Mesangial cell (primary cell): ENCODE measurements around the gene ZBTB8B. TPM values are rescaled to one million over a fixed set of nuclear protein-coding genes. Genes with fewer than 3 reads are reported as not detected.

ENCODE experiments used
- total RNA-seq: library from RNA; depleted of rRNA; stranded (reverse); fragments of >200 nt; gene quantifications from 2 replicates; pipeline ENCODE4 v1.2.3, GENCODE V29; 2015

ZBTB8B gene
- total RNA-seq, result under 0.01 TPM in 1 of 2 replicates, not detected in the other

GRCh38 chr1:32464716-32465577, at the start of gene ZBTB8B:
Gene ZBTB8B (plus strand): TSS chr1:32465072. CDS start chr1:32470625, 5,553 bp downstream.

Other genes with a start within 250 kb of the ZBTB8B start
- 12.8 and 17.8 TPM in 2 replicates for gene TMEM234, start 242.7 kb upstream of the ZBTB8B start, total RNA-seq
- gene EIF3I, start 242.7 kb upstream of the ZBTB8B start, total RNA-seq, result 242 and 347 TPM in 2 replicates
- gene FAM167B, start 217.8 kb upstream of the ZBTB8B start, total RNA-seq, result 0.33 and 0.63 TPM in 2 replicates
- gene LCK, start 213.8 kb upstream of the ZBTB8B start, total RNA-seq, result 0.25 and 0.33 TPM in 2 replicates
- gene HDAC1, start 173.0 kb upstream of the ZBTB8B start, total RNA-seq, result 58.6 and 73.0 TPM in 2 replicates
- gene MARCKSL1, start 128.8 kb upstream of the ZBTB8B start, total RNA-seq, result 154 and 160 TPM in 2 replicates
- gene FAM229A, start 102.6 kb upstream of the ZBTB8B start, total RNA-seq, result 1.3 and 4.2 TPM in 2 replicates
- gene TSSK3, start 102.5 kb upstream of the ZBTB8B start, total RNA-seq, result 0.16 and 1.3 TPM in 2 replicates
- gene BSDC1, start 70.6 kb upstream of the ZBTB8B start, total RNA-seq, result 48.7 and 53.0 TPM in 2 replicates
- 3.6 and 7.7 TPM in 2 replicates for gene ZBTB8A, start 74.4 kb downstream of the ZBTB8B start, total RNA-seq
- gene ZBTB8OS, start 185.5 kb downstream of the ZBTB8B start, total RNA-seq, result 18.7 and 18.8 TPM in 2 replicates
- 165 and 184 TPM in 2 replicates for gene RBBP4, start 186.1 kb downstream of the ZBTB8B start, total RNA-seq
- gene SYNC, start 237.7 kb downstream of the ZBTB8B start, total RNA-seq, result 13.5 and 19.3 TPM in 2 replicates